GM18951 (cell line): Measurements from ENCODE around the gene RPE.

Experiments
- POLR2A ChIP-seq: IDR thresholded peaks from 4 replicates; pipeline ENCODE4 v1.6.1; 2011; ENCODE audit warnings: mild to moderate bottlenecking; ENCODE audit not compliant: insufficient read length, insufficient read depth; ENCODE audit errors: extremely low read depth
- in situ Hi-C: fragments of 300-500 bp; cut with MboI; formaldehyde crosslinking; loops from one replicate; pipeline ENCODE4 v1.12.0; 2022; ENCODE audit warnings: low sequenced_read_pairs, mixed read lengths, inconsistent platforms; ENCODE audit not compliant: unreplicated experiment

RPE gene

GRCh38 chr2:209977386-209978239 lies 24.8 kb upstream of the RPE start:
- in situ Hi-C loops, result loop anchor here (5.0 kb wide), 1 partner anchor 220 kb away; no protein-coding TSS in a partner anchor
- no peak for TF ChIP-seq POLR2A

- no peak for TF ChIP-seq POLR2A
- in situ Hi-C loops, result no loop called here
Observed at GRCh38 chr2:209984291-209984690, 18.1 kb upstream of the RPE start.

- in situ Hi-C loops, result no loop called here
- no peak for TF ChIP-seq POLR2A
Observed at GRCh38 chr2:209985874-209986273, 16.6 kb upstream of the RPE start.

- no peak for TF ChIP-seq POLR2A
- in situ Hi-C loops, result no loop called here
Observed at GRCh38 chr2:209986415-209986814, 16.0 kb upstream of the RPE start.

GRCh38 chr2:209988010-209988409 lies 14.4 kb upstream of the RPE start:
- no peak for TF ChIP-seq POLR2A
- in situ Hi-C loops, result no loop called here

GRCh38 chr2:209990838-209991237 lies 11.6 kb upstream of the RPE start:
- in situ Hi-C loops, result no loop called here

GRCh38 chr2:209993968-209994367 lies 8.5 kb upstream of the RPE start:
- TF ChIP-seq POLR2A, result no peak
- in situ Hi-C loops, result no loop called here

More at GRCh38 chr2:209990838-209991237, 11.6 kb upstream of the RPE start:
- no peak for TF ChIP-seq POLR2A

GRCh38 chr2:209998596-209998995 lies 3.8 kb upstream of the RPE start:
- TF ChIP-seq POLR2A, result no peak
- in situ Hi-C loops, result no loop called here

GRCh38 chr2:210000464-210001324 lies 1.7 kb upstream of the RPE start:
- TF ChIP-seq POLR2A, result no peak

GRCh38 chr2:210003359-210003758 lies 921 bp downstream of the RPE start:
- in situ Hi-C loops, result no loop called here
- TF ChIP-seq POLR2A, result no peak

More at GRCh38 chr2:210000464-210001324, 1.7 kb upstream of the RPE start:
- in situ Hi-C loops, result no loop called here

GRCh38 chr2:210004881-210005280 lies 2.4 kb downstream of the RPE start:
- no peak for TF ChIP-seq POLR2A
- in situ Hi-C loops, result no loop called here

GRCh38 chr2:210007895-210008294 lies 5.5 kb downstream of the RPE start:
- no peak for TF ChIP-seq POLR2A
- in situ Hi-C loops, result no loop called here

- TF ChIP-seq POLR2A, result no peak
- in situ Hi-C loops, result no loop called here
Observed at GRCh38 chr2:210009126-210009525, 6.7 kb downstream of the RPE start.
